NOMO-1 treated with DMSO at 0.1 percent for 48 hours (cell line): Measurements from ENCODE around the gene HOMEZ.
"Not testable (repeated sequence)": the region's sequence is repeated elsewhere in the genome, so short reads cannot be mapped to it uniquely, and the experiment has no call there.

Experiments
- DNase-seq: peaks from one replicate; lab custom pipeline; 2025; ENCODE audit not compliant: unreplicated experiment; lab: John Stamatoyannopoulos, UW

Gene HOMEZ

DNA sequence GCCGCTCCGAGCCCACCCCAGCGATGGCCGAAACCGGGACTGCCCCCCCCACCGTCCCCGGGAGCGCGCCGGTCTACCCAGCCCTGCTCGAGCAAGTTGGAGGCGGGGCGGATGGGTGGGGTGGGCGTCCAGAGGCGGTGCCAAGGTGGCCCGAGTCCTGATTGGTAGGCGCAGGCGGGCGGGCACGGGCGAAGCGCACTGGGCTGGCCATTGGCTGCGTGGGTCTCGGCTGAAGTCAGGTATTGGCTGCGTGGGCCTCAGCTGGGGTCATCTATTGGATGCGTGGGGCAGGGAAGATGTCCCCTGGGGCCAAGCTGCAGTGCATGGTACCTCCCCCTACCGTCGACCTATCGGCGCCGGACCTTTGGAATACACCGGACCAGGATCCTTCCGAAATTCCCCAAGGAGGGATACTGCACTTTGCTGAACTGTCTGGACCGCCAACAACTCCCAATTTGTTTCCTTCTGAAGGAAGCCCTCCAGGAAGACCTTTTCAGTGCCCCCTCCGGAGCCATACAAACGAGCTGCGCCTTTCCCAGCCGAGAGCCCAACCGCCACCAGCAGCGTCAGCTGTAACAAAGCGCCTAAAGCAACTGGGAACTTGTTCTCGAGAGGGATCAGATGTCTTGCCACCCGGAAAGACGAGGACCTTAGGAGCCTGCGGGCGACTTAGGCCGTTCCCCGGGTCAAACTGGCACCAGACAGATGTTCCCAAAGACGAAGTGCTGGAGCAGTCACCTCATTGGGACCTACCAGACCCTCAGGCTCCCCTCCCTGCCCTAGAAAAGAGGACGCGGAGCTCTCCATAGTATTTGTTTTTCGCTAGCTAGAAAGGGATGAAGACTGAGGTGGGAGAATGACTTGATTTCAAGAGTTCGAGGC, at the start of gene HOMEZ:
Gene HOMEZ, minus strand, starts transcription at position 113 of the 882 bp plus-strand sequence. CDS start 180 bp downstream, outside the sequence.
- DNase-seq = peak; percentile 97

- no peak for DNase-seq
Measured at GRCh38 chr14:23335623-23336022, 49.7 kb upstream of the HOMEZ start.

- peak; percentile 60 for DNase-seq
Measured at GRCh38 chr14:23327947-23328744, 42.2 kb upstream of the HOMEZ start.

DNA sequence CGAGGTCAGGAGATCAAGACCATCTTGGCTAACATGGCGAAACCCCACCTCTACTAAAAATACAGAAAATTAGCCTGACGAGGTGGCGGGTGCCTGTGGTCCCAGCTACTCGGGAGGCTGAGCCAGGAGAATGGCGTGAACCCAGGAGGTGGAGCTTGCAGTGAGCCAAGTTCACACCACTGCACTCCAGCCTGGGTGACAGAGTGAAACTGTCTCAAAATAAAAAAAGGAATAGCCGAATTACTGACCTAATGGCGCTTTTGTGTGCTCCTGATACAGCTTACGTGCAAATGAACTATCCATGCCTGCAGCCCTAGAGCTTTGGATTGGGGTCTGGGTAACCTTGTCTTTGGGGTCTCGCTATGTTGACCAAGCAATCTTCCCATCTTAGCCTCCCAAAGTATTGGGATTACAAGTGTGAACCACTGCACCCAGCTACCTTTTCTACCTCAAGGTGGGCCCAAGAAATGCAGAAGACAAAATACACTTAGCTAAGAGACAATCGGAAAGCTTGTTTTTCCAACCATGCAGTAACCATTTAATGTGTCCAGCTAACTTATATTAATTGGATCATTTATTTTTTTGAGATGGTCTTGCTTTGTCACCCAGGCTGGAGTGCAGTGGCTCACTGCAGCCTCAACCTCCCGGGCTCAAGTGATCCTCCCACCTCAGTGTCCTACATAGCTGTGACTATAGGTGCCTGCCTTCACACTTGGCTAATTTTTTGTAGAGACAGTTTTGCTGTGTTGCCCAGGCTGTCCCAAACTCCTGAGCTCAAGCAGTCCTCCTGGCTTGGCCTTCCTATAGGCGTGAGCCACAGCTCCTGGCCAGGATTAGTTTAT, 40.8 kb upstream of the HOMEZ start:
- no peak for DNase-seq

DNA sequence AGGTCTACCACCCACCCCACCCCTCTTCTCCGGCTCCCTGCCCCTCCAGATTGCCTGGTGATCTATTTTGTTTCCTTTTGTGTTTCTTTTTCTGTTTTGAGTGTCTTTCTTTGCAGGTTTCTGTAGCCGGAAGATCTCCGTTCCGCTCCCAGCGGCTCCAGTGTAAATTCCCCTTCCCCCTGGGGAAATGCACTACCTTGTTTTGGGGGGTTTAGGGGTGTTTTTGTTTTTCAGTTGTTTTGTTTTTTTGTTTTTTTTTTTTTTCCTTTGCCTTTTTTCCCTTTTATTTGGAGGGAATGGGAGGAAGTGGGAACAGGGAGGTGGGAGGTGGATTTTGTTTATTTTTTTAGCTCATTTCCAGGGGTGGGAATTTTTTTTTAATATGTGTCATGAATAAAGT, 39.8 kb upstream of the HOMEZ start:
- DNase-seq = not testable (repeated sequence)

DNA sequence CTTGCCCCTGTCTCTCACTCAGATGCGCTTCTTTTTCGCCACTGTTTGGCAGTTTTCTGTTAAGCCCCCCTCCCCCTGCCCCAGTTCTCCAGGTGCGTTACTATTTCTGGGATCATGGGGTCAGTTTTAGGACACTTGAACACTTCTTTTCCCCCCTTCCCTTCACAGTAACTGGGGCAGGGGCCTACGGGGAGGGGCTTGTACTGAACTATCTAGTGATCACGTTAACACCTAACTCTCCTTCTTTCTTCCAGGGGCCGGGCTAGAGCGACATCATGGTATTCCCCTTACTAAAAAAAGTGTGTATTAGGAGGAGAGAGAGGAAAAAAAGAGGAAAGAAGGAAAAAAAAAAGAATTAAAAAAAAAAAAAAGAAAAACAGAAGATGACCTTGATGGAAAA, 39.1 kb upstream of the HOMEZ start:
- DNase-seq = no peak

DNA sequence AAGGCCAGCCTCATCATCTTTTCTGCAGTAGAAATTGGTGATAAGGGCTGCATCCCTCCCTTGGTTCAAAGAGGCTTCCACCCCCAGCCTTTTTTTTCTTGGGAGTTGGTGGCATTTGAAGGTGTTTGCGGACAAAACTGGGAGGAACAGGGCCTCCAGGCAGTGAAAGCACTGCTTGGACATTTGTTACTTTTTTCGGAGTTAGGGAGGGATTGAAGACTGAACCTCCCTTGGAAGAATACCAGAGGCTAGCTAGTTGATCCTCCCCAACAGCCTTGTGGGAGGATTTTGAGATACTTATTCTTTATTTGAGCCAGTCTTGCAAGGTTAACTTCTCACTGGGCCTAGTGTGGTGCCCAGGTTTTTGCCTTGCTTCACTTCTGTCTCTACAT, 38.5 kb upstream of the HOMEZ start:
- no peak for DNase-seq

GRCh38 chr14:23323838-23324454, 38.0 kb upstream of the HOMEZ start:
- no peak for DNase-seq

GRCh38 chr14:23322568-23323517, 36.9 kb upstream of the HOMEZ start:
- no peak for DNase-seq

- peak; percentile 29 for DNase-seq
Measured at GRCh38 chr14:23321572-23322547, 35.9 kb upstream of the HOMEZ start.

DNA sequence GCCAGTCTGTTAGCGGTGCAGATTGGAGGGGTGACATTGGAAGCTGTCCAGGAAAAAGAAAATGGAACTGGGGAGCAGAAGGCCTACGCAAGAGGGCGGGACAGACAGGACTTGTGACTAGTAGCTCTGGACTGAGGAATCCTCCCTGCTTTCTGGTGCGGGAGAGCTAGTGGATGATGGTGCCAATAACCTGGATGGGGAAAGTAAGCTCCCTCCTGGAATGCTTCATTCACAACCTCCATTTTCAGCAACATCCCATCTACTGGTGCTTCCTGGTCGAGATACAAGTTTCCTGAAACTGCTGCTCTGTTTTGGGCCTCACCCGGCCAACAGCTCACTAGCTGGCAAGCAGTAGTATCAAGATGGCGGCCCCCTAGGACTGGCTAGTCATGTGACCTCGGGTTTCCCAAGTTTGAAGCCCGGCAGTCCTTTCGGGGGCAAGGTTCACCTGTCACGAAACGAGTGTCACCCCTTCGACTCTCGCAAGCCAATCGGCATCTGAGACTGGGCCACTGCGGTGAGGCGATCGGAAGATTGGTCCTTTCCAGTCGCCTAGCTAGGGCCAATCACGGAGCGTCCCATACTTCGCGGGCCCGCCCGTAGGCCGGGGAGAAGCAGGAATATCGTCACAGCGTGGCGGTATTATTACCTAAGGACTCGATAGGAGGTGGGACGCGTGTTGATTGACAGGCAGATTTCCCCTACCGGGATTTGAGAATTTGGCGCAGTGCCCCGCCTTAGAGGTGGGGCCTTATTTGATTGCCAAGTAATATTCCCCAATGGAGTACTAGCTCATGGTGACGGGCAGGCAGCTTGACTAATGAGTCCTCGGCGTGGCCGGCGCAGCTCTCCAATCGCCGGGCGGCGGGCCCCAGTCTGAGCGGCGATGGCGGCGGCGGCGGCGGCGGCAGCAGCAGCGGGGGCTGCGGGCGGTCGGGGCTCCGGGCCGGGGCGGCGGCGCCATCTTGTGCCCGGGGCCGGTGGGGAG, 34.9 kb upstream of the HOMEZ start, which contains the start of gene PABPN1:
Gene PABPN1, plus strand, starts transcription at position 874 of the 988 bp plus-strand sequence. Its CDS starts 13 bp downstream, at position 887.
- DNase-seq = peak; percentile 100

GRCh38 chr14:23319746-23320583, 34.0 kb upstream of the HOMEZ start:
- DNase-seq = no peak

- no peak for DNase-seq
Measured at GRCh38 chr14:23316300-23316699, 30.4 kb upstream of the HOMEZ start.

- DNase-seq = no peak
Measured at GRCh38 chr14:23310546-23310945, 24.6 kb upstream of the HOMEZ start.

DNA sequence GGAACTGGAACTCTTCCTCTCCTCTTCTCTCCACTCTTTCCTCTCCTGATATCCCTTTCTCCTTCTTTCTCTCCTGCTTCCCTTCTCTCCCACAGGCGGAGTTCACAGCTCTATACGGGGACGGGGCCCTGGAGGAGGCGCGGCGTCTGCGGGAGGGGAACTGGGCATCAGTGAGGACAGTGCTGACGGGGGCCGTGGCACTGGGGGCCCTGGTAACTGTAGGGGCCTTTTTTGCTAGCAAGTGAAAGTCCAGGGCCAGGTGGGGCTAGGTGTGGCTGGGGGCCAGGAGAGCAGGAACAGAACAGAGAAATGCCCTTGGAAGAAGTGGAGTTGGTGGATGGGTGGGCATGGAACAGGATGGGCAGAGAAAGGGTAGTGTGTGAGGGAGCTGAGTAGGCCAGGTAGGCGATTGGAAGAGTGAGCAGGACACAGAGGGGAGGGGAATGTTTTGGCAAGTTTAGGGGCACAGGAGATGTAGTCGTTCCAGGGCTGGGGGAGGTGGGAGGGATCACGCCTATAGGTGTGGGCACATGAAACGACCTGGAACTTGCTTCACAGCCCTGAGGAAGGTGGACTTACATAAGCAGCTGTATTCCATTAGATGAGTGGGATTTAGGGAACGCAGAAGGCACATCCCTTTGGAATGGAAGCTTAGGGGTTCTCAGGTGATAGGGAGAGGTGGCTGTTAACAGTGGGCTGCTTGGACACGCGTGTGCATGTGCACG, 23.0 kb upstream of the HOMEZ start:
- no peak for DNase-seq
